Hindlimb muscle (tissue), 1 donor: ENCODE results near the gene DUSP7. TPM values are rescaled to one million over a fixed set of nuclear protein-coding genes. Genes with fewer than 3 reads are reported as not detected.

Experiments
- DNase-seq: peaks from one replicate; pipeline ENCODE4 v3.0.0-alpha.2; 2013
- polyA plus RNA-seq: library from polyadenylated mRNA; unstranded; fragments of 120-200 nt; gene quantifications from one replicate; pipeline ENCODE4 v1.2.1, GENCODE V29; 2013; ENCODE audit not compliant: insufficient read length

Gene DUSP7
- polyA plus RNA-seq, 1 donor = 18.3 TPM

DNA sequence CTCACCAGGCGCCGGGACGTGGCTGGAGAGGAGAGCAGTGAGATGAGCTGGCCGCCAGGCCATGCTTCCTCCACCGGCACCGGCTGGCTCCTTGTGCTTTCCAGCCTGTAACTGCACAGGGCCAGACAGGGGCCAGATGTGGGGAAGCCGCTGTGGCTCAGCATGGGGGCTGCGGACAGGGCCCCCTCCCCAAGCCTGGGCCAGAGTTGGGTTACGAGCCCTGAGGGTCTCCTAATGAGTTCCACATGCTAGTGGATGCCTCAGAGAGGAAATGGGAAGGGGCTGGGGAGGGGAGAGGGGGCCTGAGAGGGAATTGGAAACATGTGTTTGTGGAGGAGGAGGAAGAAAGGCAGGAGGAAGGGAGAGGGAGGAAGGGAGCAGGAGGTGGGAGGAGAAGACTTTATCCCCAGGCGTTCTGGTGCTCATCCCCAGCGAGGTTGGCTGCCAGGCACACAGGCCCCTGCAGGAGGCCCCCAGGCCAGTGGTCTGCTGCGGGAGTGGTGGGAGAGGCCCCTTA is 11.7 kb upstream of the DUSP7 start:
- DNase-seq = peak; percentile 84

DNA sequence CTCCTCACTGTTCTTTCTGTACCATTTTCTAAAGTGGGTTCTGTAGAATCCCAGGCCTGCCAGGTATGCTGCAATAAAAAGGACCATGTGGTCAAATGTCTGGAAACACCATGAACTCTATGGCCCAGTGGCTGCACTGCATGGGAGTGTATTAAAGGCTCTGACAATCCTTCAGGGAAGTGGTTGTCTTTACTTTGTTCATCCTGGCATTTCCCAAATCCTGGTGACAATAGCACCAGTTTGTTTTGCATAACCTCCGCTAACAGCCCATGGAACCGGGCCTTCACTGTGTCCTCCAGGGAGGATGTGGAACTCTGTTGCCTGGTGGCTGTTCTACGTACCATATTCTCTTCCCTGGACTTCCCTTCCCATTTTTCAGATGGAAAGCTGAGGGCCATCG is 11.2 kb upstream of the DUSP7 start:
- no peak for DNase-seq

DNA sequence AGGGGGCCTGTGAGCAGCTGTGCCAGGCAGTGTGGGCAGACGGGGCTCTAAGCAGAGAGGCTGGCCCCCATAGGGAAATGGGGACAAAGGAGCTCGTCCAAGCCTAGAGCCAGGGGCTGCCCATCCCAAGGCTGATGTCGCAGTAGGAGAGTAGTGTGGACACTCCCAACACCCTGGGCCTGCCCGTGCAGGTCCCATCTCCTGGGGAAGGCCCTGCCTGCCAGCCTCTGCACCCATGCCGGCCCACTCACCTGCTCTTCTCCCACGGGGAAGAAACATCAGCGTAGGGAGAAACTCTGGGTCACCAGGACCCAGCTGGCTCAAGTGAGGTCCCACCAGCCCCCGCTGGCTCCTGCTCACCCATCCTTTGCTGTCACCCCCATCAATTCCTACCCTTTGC is 10.7 kb upstream of the DUSP7 start:
- no peak for DNase-seq

DNA sequence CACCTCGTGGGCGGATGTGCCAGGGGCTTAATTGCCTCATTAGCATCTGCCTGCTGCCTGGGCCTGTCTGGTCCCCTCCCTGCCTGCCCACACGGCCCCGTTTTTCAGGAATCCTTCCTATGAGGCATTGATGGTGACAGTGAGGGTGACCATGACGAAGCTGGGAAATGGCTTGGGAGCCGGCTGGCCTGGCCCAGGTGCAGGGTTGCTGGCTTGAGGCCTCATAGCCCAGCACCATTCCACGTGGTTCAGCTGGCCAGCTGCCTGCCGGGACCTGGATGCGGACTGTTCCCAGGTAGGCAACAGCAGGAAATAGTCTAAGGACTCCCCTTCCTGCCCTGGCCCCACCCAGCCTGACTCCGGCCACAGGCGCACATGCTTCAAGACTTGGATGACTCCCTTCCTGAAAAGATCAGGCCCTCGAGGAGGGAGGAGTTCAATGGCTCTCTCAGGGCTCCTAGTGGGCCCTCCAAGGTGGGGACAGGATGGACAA is 8.9 kb upstream of the DUSP7 start:
- no peak for DNase-seq

DNA sequence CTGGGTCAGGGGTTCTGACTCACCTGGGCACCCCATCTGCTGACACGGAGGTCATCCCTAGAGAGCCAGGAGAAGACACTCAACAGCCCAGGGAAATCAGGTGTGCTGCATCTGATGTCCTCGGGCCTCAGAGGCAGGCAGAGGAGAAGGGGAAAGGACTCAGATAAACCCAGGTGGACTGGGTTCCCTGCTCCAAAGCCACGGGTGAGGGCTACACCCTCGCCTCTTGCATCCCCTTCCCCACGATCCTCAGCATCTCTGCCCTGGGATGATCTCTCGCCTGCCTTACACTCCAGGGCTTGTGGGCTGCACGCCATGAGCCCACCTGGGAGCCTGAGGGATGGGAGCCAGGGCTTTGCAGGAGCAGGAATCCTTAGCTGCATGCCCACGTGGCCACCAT is 8.2 kb upstream of the DUSP7 start:
- no peak for DNase-seq

DNA sequence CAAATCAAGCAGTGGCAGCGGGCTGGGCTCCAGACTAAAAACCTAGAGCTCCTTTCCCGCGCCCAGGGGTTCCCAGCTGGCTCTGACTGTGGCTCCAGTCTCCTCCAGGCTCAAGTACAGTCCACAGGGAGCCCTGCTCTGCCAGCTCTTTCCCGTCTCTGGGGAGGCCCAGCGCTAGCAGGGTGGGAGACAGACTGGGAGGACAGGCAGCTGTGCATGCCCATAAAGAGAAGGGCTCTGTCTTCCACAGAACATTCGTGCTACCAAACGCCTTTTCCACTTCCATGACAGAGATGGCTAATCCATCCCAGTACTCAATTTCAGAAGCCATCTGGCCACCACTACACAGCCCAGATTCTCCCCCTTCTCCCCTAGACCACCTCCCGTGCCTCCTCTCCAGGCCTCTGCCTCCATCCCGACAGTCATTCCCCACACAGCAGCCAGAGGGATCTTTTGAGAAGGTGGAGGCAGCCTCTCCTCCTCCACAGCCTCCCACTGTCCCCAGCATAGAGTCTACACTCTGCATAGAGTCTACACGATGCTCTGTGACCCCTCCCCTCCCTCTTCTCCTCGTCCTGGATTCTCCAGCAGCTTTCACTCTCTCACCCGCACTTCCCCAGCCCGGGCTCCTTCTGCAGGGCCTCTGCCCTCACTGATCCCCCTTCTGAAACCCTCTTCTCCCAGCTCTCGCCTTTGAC is 6.8 kb upstream of the DUSP7 start:
- DNase-seq = no peak

DNA sequence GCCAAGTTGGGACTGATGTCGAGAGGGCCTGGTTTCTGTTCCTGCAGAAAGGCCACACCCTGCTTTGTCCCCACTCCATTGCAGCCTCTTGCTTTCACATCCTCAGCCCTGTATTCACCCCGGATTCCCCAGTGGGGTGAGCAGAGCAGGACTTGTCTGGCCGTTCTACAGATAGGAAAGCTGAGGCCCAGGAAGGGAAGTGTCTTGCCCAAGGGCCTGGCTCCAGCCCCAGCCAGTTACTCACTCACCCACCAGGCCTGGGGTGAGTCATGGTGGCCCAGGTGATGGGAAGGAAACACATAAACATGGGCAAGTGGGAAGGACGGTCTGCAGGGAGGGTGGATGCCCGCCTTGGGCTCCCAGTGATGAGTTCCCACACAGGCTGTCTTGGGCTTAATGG is 6.1 kb upstream of the DUSP7 start:
- DNase-seq = no peak

DNA sequence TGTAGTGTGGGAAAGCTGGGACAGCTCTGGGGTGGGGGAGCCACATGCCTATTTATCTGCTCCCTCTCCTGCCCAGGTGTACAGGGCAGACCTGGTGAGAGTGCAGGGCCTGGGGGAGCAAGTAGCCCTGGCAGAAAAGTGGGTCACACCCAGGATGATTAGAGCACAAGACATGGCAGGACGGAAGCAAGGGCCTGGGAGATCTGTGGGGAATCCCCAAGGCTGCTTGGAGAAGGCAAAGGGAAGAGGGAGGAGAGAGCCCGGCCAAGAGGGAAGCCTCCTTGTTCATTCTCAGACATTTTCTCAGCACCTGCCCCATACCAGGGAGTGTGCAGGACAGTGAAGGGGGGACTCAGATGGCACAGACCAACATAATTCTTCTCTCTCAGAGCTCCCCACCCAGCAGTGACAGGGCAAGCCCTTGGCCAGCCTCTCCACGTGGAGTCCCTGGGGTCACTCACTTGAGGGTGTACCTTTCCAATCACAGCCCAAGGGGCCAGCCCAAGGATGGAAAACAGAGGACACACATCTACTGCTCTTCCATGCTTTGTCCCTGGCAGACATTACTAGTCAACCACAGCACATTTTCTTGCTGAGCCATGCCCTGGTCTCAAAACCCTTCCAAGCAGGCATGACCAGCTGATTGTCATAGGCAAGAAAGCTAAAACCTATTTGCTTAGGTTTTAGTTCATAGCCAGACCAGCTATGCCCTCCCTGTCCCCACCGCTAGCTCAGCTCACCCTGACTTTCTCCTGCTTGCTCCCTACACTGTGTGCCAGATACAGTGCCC is 4.9 kb upstream of the DUSP7 start:
- no peak for DNase-seq

DNA sequence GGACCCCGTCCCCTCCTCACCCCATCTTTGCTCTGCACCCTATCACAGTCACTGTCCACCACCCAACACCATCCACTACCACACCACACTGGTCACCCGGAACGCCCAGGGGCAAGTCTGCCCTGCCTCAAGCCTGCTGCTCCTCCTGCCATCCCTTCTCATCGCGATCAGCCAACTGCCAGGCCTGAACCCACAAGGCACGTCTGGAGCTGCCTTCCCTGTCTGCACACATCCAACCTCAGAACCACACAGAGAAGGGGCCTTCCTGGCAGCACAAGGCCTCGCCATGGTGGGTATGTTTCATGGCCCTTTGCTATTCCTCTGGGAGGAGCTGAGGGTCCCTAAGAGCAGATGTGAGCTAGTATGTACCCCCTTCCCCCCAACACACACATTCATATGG is 3.4 kb upstream of the DUSP7 start:
- DNase-seq = no peak

DNA sequence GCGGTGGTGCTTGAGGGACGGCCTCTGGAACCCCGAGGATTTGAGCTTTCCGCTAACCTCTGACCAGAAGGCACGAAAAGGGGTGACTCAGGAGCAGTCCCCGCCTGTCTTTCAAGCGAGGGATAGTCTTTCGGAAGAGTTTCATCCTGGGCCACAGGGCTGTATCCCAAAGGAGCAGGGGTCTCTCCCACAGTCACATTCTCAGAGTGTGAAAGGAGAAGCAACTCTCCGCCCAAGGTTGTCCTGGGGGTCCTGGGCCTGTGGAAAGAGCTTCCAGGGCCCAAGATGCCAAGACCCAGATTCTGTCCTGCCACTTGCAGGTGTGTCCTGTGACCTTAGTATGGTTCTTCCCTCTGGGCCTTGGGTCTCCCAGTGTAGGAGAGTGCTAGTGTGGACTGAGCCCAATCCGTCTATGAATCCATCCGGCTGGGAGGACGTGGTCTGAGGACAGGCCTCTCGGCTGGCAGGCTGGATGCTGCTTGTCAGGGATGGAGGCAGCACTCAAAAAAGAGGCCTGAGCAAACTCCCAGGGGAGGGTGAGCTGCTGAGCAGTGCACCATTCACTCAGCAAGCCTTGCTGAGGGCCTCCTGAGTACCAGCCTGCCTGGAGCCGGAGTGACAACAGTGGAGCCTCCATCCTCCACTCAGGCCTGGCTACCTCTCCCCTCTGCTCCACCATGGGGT is 1.6 kb upstream of the DUSP7 start:
- DNase-seq = no peak

DNA sequence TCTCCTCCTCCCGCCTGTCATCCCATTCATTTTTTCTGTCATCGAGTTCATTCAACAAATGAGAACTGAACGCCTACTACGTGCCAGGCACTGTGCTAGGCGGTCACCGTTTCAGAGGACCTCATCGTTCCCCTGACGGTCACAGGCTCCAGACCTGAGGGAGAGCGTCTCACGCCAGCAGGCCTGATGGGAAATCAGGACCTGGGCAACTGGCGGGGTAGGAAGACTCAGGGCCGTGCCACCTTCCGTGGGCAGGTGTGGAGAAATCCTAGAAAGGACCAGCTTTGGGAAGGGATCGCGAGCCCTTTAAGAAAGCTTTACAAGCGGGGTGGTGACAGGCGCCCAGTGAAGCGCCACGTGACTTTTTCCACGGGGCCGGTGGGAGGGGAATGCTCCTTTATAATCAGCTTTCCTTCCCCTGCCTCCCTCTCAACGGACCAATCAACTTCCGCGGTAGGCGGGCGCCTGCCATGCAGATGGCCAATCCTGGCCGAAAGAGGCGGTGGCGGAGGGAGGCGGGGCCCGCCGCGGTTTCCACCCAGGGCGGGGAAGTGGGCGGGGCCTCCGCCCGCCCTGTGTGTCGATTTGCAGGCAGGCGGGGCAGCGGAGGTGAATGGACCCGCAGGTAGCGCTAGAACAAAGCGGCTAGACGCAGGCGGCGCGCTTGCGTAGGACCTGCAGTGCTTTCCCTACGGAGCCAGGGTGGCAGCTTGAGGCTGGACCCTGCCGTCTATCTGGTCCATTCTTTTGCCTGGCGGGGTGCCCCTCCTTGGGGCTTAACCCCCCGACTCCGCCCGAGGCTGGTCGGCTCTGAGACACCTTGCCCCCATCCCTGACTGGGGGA is 819 bp upstream of the DUSP7 start:
- peak; percentile 99 for DNase-seq

DNA sequence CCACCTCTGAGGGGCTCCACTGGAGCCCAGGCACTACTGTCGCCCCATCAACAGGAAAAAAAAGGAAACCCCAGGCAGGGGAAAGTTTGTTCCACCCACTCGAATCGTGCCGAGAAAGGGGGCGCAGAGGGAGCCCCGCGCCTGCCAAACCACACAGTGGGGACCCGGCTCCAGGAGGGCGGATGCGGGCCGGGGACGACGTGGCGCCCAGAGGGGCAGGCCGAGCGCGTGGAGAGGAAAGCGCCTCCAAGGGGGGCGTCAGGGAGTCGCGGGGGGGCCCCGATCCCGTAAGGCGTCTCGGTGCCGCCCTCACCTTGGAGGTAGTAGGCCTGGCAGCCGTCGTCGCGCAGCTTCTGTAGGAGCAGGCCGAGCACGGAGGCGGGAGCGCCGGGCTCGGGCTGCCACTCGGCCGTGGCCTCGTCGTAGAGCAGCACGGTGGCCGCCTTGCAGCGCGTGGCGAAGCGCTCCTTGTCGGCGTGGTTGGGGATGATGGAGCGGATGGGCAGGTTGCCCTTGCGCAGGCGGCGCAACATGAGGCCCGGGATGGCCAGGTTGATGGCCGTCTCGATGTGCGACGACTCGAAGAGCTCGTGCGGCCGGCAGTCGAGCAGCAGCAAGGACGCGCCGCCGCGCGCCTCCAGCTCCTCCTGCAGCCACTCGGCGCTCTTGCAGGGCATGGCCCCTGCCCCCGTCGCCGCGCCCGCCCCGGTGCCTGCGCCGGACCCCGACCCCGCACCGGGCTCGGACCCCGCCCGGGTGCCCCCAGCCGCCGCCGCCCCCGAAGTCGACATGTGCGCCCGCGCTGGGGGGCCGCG is 627 bp downstream of the DUSP7 start:
- no peak for DNase-seq

DNA sequence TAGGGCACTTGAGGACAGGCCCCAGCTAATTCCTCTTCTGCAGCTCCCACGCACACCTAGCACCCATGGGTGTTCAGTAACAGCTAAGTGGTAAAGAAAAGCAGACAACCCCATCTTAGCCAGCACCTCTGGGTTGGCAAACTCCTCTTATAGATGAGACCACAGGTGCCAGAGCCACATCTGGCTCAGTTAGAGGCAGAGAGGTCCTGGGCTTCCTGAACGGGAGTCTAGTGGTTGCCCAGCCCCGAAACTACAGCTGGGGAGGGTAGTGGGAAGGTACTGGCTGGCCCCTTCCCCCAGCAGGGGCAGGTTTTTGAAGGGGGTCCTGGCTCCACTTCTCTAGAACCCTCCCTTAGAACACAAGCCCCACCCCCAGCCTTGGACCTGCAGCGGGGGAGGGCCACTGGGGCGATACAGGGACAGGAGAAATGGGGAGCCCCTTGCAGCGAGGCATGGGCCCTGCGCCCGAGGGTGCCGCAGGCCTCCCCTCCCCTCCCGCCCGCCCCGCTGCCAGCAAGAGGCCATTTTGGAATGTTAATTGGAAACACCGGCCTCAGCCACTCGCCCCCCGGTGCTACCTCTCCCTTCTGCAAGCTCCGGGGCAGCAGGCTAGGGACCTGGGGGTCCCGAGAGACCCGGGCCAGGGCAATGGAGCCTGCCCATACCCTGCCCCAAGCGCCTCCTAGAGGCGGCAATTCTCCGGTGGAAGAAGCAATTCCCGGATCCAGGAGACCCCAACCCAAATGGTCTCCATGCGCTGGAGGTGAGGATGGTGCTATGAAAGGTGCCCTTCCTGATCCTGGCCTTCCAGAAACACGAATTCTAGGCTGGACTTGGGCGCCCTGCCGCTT is 1.5 kb downstream of the DUSP7 start:
- DNase-seq = no peak

DNA sequence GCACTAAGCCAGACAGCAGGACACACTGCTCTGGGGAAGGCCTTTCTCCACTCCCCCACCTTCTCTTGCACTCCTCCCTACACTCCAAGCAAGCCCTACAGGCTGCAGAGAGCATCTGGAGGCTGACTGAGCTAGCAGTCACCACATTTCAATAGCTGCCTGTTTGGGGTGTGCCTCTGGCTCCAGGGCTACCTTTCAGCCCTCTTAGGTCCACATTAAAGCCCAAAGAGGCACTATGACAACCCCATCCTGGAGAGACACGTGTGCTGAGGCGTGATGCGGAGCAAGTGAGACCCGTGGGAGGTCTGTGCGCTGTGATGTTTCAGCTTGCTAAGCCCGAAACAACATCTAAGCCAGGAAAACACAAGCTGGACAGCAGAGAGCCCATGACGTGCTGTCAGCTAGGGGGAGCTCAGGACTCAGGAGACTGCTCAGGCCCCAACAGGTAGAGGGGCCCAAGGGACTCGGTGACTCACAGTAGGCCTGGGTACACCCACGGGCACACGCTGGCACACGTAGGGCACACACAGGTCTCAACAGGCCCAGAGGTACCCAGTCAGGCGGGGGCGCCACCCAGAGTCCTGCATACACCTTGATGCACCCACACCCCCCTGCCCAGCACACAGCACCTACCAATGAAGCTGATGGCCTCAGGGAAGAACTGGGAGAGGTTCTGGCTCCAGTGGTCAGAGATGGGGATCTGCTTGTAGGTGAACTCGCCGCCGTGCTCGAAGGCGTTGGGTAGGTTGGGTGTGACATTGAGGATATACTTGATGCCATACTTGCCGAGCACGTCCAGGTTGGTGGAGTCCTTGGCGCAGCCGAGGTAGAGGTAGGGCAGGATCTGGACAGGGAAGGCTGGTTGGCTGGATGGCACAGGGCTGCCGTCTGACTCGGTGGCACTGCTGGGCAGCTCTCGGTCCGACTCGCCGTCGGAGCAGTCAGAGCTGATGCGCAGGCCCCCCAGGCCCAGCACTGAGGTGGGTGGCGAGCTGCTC is 2.8 kb downstream of the DUSP7 start:
- DNase-seq = no peak

DNA sequence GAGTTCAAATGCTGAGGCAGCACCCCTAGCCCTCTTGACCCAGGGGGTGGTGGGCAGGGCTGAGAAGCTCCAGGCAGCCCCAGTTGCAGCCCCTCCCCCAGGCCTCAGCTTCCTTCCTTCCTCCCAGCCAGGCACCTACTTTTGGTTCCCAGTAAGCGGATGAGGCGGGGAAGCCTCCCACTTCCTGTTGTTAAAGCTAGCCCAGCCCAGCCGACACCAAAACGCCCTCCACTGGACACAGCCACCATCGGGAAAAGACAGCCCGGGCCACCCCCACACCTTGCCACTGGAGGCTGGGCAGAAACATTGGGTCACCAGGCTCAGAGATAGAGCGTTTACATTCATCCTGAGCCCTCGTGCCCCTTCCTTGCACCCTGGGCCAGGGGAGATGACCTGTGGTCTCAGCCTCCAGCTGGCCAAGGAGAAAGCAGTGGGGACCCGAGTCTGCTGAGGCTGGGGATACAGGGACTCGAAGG is 3.5 kb downstream of the DUSP7 start:
- peak; percentile 73 for DNase-seq

DNA sequence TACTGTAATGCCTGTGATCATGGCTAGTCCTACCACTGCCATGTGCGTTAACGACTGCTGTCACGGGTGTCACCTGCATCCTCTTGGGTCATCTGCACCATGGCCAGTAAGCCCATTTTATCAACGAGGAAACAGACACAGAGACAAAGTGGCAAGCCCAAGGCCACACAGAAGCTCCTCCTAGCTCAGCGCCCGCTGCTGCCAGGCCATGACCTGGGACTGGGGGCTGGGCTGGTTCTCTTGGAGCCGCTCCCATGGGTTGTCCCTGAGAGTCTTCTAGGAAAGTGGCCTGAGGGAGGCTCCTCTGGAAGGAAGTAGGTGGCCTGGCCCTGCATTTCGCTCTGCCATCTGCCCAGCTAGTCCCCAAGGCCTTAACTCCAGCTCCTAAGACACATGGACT is 4.9 kb downstream of the DUSP7 start:
- no peak for DNase-seq

DNA sequence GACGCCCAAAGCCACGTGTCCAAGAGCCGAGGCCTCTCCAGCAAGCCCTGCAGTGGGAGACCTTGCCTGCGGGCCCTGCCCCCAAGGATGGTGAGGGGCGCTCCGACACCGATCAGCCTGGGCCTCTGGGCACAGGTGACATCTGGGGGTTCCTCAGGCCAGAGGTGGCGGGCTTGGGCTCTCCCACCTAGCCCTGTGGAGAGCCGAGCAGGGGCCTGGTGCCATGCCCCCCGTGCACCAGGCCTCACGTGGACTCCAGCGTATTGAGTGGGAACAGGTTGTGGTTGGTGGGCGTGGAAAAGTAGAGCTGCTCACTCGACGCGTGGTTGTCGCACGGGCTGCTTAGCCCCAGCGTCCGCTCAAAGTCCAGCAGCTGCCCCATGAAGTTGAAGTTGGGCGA is 5.8 kb downstream of the DUSP7 start:
- no peak for DNase-seq

DNA sequence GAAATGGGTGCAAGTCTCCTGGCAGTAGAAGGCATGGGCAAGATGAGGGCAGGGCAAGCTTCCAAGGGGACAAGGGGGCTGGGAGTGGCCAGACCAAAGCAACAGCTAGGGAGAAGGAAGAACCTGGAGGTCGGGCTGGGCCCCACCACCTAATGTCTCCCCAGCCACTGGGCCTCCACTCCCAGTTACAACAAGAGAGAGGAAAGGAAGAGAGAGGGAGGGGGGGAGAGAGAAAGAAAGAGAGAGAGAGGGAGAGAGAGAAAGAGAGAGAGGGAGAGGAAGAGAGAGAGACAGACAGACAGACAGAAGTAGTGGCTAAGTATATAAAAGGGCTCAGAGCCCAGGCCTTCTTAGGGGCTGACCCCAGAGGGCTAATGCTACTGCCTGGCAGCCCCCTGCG is 6.9 kb downstream of the DUSP7 start:
- no peak for DNase-seq
